MM.1S (cell line): ENCODE results near the gene CEP63.

Experiments
- CTCF ChIP-seq: fragments of 300-600 bp; sonication (generic); IDR thresholded peaks from 2 replicates; pipeline ENCODE4 v1.5.1; 2016; ENCODE audit warnings: antibody characterized with exemption, low read length, mixed read lengths
- EZH2 ChIP-seq: fragments of 300-600 bp; sonication (generic); optimal IDR thresholded peaks from 2 replicates; pipeline ENCODE3; 2017; ENCODE audit warnings: low read depth, mild to moderate bottlenecking, antibody characterized with exemption, low read length, mixed read lengths
- EZH2phosphoT487 ChIP-seq: fragments of 300-600 bp; sonication (generic); IDR thresholded peaks from 2 replicates; pipeline ENCODE4 v1.6.1; 2018; ENCODE audit warnings: antibody characterized with exemption, low read length

GRCh38 chr3:134511500-134511899 lies 25.6 kb downstream of the CEP63 start:
- TF ChIP-seq CTCF, result no peak
- no peak for TF ChIP-seq EZH2
- TF ChIP-seq EZH2phosphoT487, result no peak
